ENCODE results near the gene RER1.

The RER1 gene

GRCh38 chr1:2349806-2350205, 41.8 kb upstream of the RER1 start:
- DNase-seq = no peak
- no peaks in the 10 kb centered on the region for H3K36me3 ChIP-seq
- no peaks in the 10 kb centered on the region for H3K4me1 ChIP-seq
- no peak for TF ChIP-seq CTCF (IDR thresholded peaks at IDR 0.05; ENCODE audit: low read depth, low read length)
- H3K4me3 ChIP-seq (ENCODE audit: low read depth, low read length) = no peak overlapping the region
- no peaks in the 10 kb centered on the region for H3K9me3 ChIP-seq
- no peaks in the 10 kb centered on the region for H3K27me3 ChIP-seq

- Histone ChIP-seq H3K9me3 (no peaks in the 10 kb centered on the region), H3K27me3 (no peaks in the 10 kb centered on the region), H3K36me3 (no peaks in the 10 kb centered on the region), H3K4me1 (no peaks in the 10 kb centered on the region), H3K4me3 (ENCODE audit: low read depth, low read length) (no peak overlapping the region)
- TF ChIP-seq CTCF (IDR thresholded peaks at IDR 0.05; ENCODE audit: low read depth, low read length) = no peak
- peak; percentile 1 for DNase-seq
Observed at GRCh38 chr1:2350501-2350900, 41.1 kb upstream of the RER1 start.

GRCh38 chr1:2350911-2351655, 40.6 kb upstream of the RER1 start:
- Histone ChIP-seq H3K36me3 (no peaks in the 10 kb centered on the region), H3K27me3 (no peaks in the 10 kb centered on the region), H3K4me3 (ENCODE audit: low read depth, low read length) (no peak overlapping the region), H3K4me1 (no peaks in the 10 kb centered on the region), H3K9me3 (no peaks in the 10 kb centered on the region)
- TF ChIP-seq CTCF (IDR thresholded peaks at IDR 0.05; ENCODE audit: low read depth, low read length) = no peak
- DNase-seq = peak; percentile 2

GRCh38 chr1:2351723-2352122, 39.9 kb upstream of the RER1 start:
- peak; percentile 0 for DNase-seq
- Histone ChIP-seq H3K9me3 (no peaks in the 10 kb centered on the region), H3K4me3 (ENCODE audit: low read depth, low read length) (no peak overlapping the region), H3K36me3 (no peaks in the 10 kb centered on the region), H3K27me3 (no peaks in the 10 kb centered on the region), H3K4me1 (no peaks in the 10 kb centered on the region)
- TF ChIP-seq CTCF (IDR thresholded peaks at IDR 0.05; ENCODE audit: low read depth, low read length) = no peak

GRCh38 chr1:2352341-2352896, 39.2 kb upstream of the RER1 start:
- H3K4me3 ChIP-seq (ENCODE audit: low read depth, low read length) = no peak overlapping the region
- DNase-seq = peak; percentile 2
- TF ChIP-seq CTCF (IDR thresholded peaks at IDR 0.05; ENCODE audit: low read depth, low read length) = no peak
- no peaks in the 10 kb centered on the region for H3K27me3 ChIP-seq
- H3K36me3 ChIP-seq = no peaks in the 10 kb centered on the region
- H3K9me3 ChIP-seq = no peaks in the 10 kb centered on the region
- H3K4me1 ChIP-seq = no peaks in the 10 kb centered on the region

- no peak overlapping the region for H3K4me3 ChIP-seq (ENCODE audit: low read depth, low read length)
- DNase-seq = peak; percentile 2
- no peaks in the 10 kb centered on the region for H3K4me1 ChIP-seq
- H3K9me3 ChIP-seq = no peaks in the 10 kb centered on the region
- no peaks in the 10 kb centered on the region for H3K36me3 ChIP-seq
- H3K27me3 ChIP-seq = no peaks in the 10 kb centered on the region
- TF ChIP-seq CTCF (IDR thresholded peaks at IDR 0.05; ENCODE audit: low read depth, low read length) = no peak
Observed at GRCh38 chr1:2352897-2353550, 38.6 kb upstream of the RER1 start.

Data from BE2C (cell line).